GM21390 (cell line): Measurements from ENCODE around the gene TNRC6C.

Experiments
- ATAC-seq: cut with Tn5 transposase; IDR thresholded peaks from one replicate; pipeline ENCODE4 v1.9.1; 2021; ENCODE audit not compliant: unreplicated experiment

Gene TNRC6C

DNA sequence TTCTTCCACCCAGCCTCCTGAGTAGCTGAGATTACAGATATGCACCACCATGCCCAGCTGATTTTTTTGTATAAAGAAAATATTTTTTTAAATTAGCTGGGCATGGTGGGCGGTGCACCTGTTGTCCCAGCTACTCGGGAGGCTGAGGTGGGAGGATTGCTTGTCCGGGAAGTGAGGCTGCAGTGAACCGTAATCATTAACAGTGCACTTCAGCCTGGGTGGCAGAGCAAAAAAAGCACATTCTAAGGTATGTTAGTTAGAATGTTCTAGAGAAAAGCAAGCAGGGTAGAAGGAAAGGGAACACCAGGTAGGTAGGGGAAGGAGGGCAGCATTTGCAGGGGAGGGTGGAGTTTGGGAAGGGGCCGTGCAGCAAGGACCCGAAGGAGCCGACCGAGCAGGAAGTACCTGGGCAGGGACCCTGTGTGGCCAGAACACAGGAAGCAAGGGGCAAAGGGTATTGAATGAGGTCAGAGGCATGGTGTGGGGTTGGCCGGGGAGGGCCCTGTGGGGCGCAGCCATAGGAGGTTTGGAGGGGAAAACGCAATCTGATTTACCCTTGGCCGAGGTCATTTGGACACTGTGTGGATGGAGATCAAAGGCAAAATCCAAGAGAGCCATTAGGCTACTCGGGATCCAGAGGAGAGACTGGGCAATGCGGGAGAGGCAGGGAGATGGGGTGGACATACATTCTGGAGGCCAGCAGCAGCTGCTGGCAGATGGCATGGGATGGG, 189.9 kb downstream of the TNRC6C start:
- no peak for ATAC-seq

DNA sequence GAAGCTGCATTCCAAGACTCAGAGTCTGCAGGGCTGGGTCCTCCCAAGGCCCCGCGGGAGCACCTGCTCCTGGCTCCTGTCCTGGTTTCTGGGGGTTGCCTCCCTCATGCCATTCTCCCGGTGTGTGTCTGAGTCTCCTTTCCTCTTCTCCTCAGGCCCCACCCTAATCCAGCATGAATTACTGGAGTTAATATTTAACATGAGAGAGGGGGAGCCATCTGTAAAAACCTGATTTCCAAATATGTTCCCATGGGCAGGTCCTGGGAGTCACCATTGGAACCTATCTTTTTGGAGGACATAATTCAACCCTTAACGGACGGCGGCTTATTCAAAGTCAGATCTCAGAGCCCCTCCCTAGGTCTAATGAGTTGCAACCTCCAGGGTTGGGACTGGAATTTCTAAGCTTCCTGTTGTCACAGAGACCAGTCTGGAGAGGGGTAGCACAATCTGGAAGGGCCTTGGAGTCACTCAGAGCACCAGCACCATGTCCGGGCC, 193.1 kb downstream of the TNRC6C start:
- ATAC-seq, result no peak

DNA sequence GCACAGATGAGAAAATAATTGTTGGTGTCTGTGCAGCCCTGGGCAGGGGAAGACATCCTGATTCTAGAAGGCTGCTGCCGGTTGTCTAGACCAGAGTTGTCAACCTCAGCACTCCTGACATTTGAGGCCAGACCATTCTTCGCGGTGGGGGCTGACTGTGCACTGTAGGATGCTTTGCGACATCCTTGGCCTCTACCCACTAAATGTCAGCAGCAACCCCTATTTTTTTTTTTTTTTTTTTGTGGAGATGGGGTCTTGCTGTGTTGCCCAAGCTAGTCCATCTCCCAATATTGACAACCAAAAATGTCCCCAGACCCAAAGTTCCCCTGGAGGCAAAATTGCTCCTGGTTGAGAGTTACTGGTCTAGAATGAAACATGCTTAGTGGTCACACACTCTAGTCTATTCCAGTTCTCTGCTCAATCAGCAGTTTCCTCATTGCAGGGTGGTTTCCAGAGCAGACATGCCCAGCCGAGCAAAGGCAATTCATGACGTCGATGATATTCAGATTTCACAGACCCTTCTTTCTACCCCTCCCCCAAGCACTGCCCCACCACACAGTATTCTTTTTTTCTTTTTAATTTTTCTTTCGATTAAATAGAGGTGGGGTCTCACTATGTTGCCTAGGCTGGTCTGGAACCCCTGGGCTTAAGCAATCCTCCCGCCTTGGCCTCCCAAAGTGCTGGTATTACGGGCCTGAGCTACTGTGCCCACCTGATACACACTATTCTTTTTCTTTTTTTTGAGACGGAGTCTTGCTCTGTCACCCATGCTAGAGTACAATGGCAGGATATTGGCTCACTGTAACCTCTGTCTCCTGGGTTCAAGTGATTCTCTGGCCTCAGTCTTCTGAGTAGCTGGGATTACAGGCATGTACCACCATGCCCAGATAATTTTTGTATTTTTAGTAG, 196.7 kb downstream of the TNRC6C start:
- ATAC-seq, result peak; percentile 37
